Activated T-cell treated with anti-CD3 and anti-CD28 coated beads, Interleukin-2, amount 50 U/mL, for 4 hours (primary cell): ENCODE results near the gene ZNF148. TPM values are rescaled to one million over a fixed set of nuclear protein-coding genes. Genes with fewer than 3 reads are reported as not detected.

Experiments used
- ATAC-seq, 2 donors: fragments of 200-7000 bp; cut with Tn5 transposase; one replicate each; pipeline ENCODE4 v1.10.0; 2021
- DNase-seq: peaks from one replicate; pipeline ENCODE4 v3.0.0-alpha.2; 2020
- H3K27me3 Mint-ChIP-seq: one replicate; pipeline ENCODE4 v1.8.0; 2021; ENCODE audit warnings: low read depth, mixed read lengths
- H3K36me3 Mint-ChIP-seq: one replicate; pipeline ENCODE4 v1.8.0; 2022; ENCODE audit warnings: mixed read lengths; ENCODE audit not compliant: insufficient read depth
- H3K4me1 Mint-ChIP-seq: one replicate; pipeline ENCODE4 v1.8.0; 2021; ENCODE audit warnings: low read depth, mixed read lengths
- H3K4me3 Mint-ChIP-seq: one replicate; pipeline ENCODE4 v1.8.0; 2021; ENCODE audit warnings: mild to moderate bottlenecking, moderate library complexity, mixed read lengths
- H3K9me3 Mint-ChIP-seq: one replicate; pipeline ENCODE4 v1.8.0; 2021; ENCODE audit warnings: mixed read lengths
- total RNA-seq, 3 donors: library from RNA; stranded (reverse); gene quantifications; one replicate each; pipeline ENCODE4 v1.2.1, GENCODE V29; 2021

The ZNF148 gene
- total RNA-seq, 3 donors from 2014 or later, result 28.9 to 31.1 (median 29.6) TPM

DNA sequence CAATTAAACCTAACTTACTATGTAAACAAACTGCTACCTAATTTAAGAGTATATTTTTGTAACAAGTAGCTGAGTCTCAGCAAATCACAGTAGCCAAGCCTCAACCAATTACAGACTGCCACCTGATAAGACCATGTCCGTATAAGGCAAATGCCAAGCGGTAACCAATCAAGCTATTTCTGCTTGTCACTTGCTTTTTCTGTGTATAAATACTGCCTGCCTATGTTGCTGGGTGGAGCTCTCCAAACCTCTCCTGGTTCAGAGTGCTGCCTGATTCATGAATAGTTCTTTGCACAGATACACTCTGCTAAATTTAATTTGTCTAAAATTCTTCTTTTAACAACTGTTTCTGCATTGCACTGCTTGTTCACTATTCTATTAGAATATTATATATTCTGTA, 42.6 kb downstream of the ZNF148 start:
- Mint-ChIP-seq H3K4me3 (no peak overlapping the region), H3K9me3 (peaks cover 8% of the 10 kb centered on the region), H3K36me3 (peaks cover 22% of the 10 kb centered on the region), H3K4me1 (peaks cover 34% of the 10 kb centered on the region), H3K27me3 (no peaks in the 10 kb centered on the region)
- ATAC-seq (no peak), DNase-seq (no peak)

DNA sequence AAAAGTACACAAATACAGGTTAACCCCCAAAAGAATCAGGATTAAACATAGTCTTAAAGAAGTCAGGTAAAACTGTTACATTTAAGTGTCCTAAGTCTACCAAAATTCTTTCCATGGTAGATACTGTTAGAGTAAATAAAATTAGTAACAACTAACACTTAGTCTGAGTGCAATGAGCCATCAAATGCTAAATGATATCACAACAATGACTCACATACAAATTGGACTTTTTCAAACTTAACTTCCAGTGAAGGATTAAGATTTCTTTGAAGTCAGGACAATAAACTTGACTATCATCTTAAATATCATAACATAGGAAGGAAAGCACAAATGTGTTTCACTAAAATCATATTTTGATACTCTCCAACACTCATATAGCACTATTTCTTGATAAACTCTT, 43.9 kb downstream of the ZNF148 start:
- Mint-ChIP-seq H3K36me3 (peaks cover 30% of the 10 kb centered on the region), H3K4me1 (peaks cover 22% of the 10 kb centered on the region), H3K4me3 (no peak overlapping the region), H3K9me3 (peaks cover 8% of the 10 kb centered on the region), H3K27me3 (no peaks in the 10 kb centered on the region)
- DNase-seq, result no peak
- ATAC-seq, result no peak

DNA sequence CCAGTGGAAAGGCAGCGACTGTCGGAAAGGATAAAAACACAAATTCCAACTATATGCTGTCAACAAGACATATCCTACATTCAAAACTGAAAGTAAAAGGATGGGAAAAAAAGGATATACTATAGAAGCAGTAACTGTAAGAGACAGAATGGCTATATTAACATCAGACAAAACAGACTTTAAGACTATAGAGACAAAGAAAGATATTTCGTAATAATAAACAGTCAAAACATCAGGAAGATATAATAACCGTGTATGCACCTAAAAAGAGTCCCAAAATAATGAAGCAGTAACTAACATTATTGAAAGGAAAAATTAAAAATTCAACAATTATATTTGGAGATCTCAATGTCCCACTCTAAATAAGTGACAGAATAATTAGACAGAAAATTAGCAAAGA, 48.2 kb downstream of the ZNF148 start:
- H3K36me3 Mint-ChIP-seq, result peaks cover 36% of the 10 kb centered on the region
- H3K27me3 Mint-ChIP-seq, result no peaks in the 10 kb centered on the region
- peaks cover 9% of the 10 kb centered on the region for H3K4me1 Mint-ChIP-seq
- H3K4me3 Mint-ChIP-seq, result no peak overlapping the region
- H3K9me3 Mint-ChIP-seq, result peaks cover 10% of the 10 kb centered on the region
- no peak for DNase-seq
- ATAC-seq, result no peak

GRCh38 chr3:125325746-125326145, 49.4 kb downstream of the ZNF148 start:
- peaks cover 10% of the 10 kb centered on the region for H3K9me3 Mint-ChIP-seq
- H3K4me1 Mint-ChIP-seq, result peaks cover 1% of the 10 kb centered on the region
- ATAC-seq (no peak), DNase-seq (no peak)
- peaks cover 31% of the 10 kb centered on the region for H3K36me3 Mint-ChIP-seq
- no peaks in the 10 kb centered on the region for H3K27me3 Mint-ChIP-seq
- no peak overlapping the region for H3K4me3 Mint-ChIP-seq

DNA sequence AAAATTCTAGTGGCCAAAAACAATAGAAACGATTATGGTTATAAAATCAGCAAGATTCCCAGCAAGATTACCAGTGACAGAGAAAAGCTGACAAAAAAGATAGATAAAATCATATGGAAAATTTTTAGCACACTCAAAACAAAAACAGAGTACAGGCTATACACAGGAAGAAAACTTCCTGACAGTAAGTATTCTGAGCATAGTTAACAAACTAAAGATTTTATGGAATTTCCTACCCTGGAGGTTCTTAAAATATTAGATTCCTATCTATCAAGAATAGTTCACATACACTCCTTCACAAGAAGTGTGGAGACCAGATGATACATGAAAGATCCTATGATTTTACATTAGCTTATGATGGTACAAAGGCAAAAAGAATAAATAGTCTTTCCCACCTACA, 50.8 kb downstream of the ZNF148 start:
- Mint-ChIP-seq H3K4me3 (no peak overlapping the region), H3K27me3 (no peaks in the 10 kb centered on the region), H3K9me3 (peaks cover 10% of the 10 kb centered on the region), H3K4me1 (peaks cover 7% of the 10 kb centered on the region), H3K36me3 (peaks cover 30% of the 10 kb centered on the region)
- ATAC-seq (no peak), DNase-seq (no peak)

DNA sequence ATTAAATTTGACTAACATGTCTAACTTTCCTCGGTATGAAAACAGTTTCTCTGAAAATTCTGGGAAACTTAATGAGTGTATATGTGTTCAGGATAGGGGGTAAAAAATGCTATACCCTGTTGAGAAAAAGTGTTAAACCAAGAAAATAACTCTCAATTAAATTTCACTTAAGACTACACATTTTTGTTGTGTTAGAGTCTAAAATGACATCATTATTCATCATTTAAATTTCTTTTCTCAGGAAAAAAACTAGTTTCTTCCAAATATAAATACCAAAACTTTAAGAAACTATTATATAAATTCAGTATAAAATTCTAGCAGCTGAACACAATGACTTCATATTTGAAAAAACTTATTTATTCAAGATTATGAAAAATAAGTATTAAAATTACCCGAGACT, 52.2 kb downstream of the ZNF148 start:
- Mint-ChIP-seq H3K9me3 (peaks cover 10% of the 10 kb centered on the region), H3K27me3 (no peaks in the 10 kb centered on the region), H3K4me1 (peaks cover 11% of the 10 kb centered on the region), H3K4me3 (no peak overlapping the region), H3K36me3 (peaks cover 34% of the 10 kb centered on the region)
- ATAC-seq (no peak), DNase-seq (no peak)

DNA sequence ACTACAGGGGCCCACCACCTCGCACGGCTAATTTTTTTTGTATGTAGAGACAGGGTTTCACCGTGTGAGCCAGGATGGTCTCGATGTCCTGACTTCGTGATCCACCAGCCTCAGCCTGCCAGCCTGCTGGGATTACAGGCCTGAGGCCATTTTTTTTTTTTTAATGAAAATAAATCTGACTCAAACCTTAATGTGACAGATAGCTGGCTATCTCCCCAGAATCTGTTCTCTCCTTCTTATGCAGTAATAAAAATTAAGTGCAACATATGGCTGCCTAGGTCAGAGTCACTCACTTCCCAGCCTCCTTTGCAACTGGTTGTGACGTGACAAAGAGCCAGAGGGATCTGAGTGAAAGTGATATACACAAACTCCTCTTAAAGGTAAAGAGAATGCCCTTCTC, 53.0 kb downstream of the ZNF148 start:
- Mint-ChIP-seq H3K4me3 (no peak overlapping the region), H3K36me3 (peaks cover 30% of the 10 kb centered on the region), H3K4me1 (peaks cover 11% of the 10 kb centered on the region), H3K27me3 (no peaks in the 10 kb centered on the region), H3K9me3 (peaks cover 10% of the 10 kb centered on the region)
- DNase-seq, result no peak
- no peak for ATAC-seq

GRCh38 chr3:125319765-125320164, 55.4 kb downstream of the ZNF148 start:
- ATAC-seq (no peak), DNase-seq (no peak)
- Mint-ChIP-seq H3K9me3 (no peaks in the 10 kb centered on the region), H3K4me1 (peaks cover 21% of the 10 kb centered on the region), H3K4me3 (no peak overlapping the region), H3K36me3 (peaks cover 26% of the 10 kb centered on the region), H3K27me3 (no peaks in the 10 kb centered on the region)

GRCh38 chr3:125318871-125319270, 56.3 kb downstream of the ZNF148 start:
- no peak for ATAC-seq
- Mint-ChIP-seq H3K4me3 (no peak overlapping the region), H3K36me3 (peaks cover 27% of the 10 kb centered on the region), H3K9me3 (no peaks in the 10 kb centered on the region), H3K27me3 (no peaks in the 10 kb centered on the region), H3K4me1 (peaks cover 28% of the 10 kb centered on the region)
- no peak for DNase-seq

GRCh38 chr3:125318167-125318865, 56.8 kb downstream of the ZNF148 start:
- DNase-seq (no peak), ATAC-seq (no peak)
- no peaks in the 10 kb centered on the region for H3K27me3 Mint-ChIP-seq
- H3K9me3 Mint-ChIP-seq, result no peaks in the 10 kb centered on the region
- H3K4me1 Mint-ChIP-seq, result peaks cover 30% of the 10 kb centered on the region
- H3K36me3 Mint-ChIP-seq, result peaks cover 29% of the 10 kb centered on the region
- no peak overlapping the region for H3K4me3 Mint-ChIP-seq

DNA sequence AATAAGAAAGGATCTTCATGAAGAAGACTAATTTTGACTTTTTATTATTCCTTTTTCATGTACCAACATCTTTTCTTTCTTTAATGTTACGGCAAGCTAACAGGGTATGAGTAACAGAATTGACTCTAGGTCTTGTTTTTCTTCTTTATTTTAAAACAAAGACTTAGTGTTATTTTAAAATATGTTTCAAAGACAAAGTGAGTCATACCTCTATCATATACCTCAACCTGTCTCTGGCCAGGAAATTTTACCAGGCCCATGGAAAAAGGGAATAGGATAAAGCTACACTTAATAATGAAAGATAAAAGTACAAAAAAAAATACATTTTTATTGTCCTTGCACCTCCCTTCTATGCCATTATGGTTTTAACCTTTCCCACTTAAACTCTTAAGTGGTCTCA, 57.4 kb downstream of the ZNF148 start:
- Mint-ChIP-seq H3K9me3 (no peaks in the 10 kb centered on the region), H3K36me3 (peaks cover 31% of the 10 kb centered on the region), H3K4me3 (no peak overlapping the region), H3K27me3 (no peaks in the 10 kb centered on the region), H3K4me1 (peaks cover 32% of the 10 kb centered on the region)
- DNase-seq (no peak), ATAC-seq (no peak)

DNA sequence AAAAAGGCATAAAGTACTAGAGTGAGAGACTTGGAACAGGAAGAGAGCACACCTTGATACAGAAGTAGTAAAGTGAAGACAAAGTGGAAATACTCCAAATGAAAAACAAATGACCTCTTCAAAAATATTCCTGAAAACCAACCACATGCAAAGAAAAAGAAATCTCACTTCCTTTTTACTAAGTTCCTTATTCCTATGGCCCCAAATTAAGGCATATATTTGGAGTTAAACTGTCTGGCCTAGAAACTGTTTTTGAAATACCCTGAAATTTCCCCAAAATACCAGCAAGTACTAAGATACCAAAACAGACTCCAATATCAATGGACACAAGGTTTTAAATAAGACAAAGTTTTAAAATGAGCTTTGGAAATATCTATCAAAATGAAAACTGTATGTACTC, 58.2 kb downstream of the ZNF148 start:
- Mint-ChIP-seq H3K27me3 (no peaks in the 10 kb centered on the region), H3K4me1 (peaks cover 40% of the 10 kb centered on the region), H3K4me3 (no peak overlapping the region), H3K36me3 (peaks cover 35% of the 10 kb centered on the region), H3K9me3 (no peaks in the 10 kb centered on the region)
- DNase-seq (no peak), ATAC-seq (no peak)

- ATAC-seq (no peak), DNase-seq (no peak)
- Mint-ChIP-seq H3K27me3 (no peaks in the 10 kb centered on the region), H3K9me3 (no peaks in the 10 kb centered on the region), H3K4me1 (peaks cover 47% of the 10 kb centered on the region), H3K4me3 (no peak overlapping the region), H3K36me3 (peaks cover 40% of the 10 kb centered on the region)
These were observed 58.9 kb downstream of the ZNF148 start for GRCh38 chr3:125316246-125316645.

- ATAC-seq (peak; percentile 51 to 55), DNase-seq (no peak)
- Mint-ChIP-seq H3K4me3 (no peak overlapping the region), H3K27me3 (no peaks in the 10 kb centered on the region), H3K36me3 (peaks cover 44% of the 10 kb centered on the region), H3K4me1 (peaks cover 59% of the 10 kb centered on the region), H3K9me3 (no peaks in the 10 kb centered on the region)
These were observed 62.0 kb downstream of the ZNF148 start for GRCh38 chr3:125313060-125313635.

DNA sequence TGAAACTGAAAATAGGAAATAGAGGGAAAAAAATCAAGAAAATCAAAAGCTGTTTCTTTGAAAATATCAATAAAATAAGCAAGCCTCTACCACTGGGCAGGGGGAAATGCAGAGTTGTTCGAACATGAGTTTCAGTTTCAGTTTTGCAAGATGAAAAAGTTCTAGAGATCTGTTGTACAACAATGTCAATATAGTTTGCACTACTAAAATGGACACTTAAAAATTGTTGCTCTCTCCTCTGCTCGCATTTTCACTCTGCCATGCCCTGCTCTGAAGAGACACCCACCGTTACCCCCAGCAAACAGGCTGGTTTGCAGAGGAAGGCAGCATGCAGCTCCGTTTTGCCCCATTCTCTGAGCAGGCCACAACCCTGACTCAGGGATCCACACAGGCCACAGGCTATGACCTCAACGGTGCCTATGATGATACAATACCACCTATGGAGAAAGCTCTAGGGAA, 64.5 kb downstream of the ZNF148 start:
- Mint-ChIP-seq H3K27me3 (no peaks in the 10 kb centered on the region), H3K36me3 (peaks cover 37% of the 10 kb centered on the region), H3K4me3 (peak overlapping the region; percentile 79), H3K4me1 (peaks cover 56% of the 10 kb centered on the region), H3K9me3 (no peaks in the 10 kb centered on the region)
- peak; percentile 21 for DNase-seq
- peak; percentile 91 to 93 for ATAC-seq
